Activated CD4-positive, alpha-beta T cell treated with anti-CD3 and anti-CD28 coated beads, Interleukin-2, amount 50 U/mL, for 4 hours (primary cell): Measurements from ENCODE around the gene GRID1.

Experiments used
- DNase-seq, 2 experiments: peaks; one replicate each; pipeline ENCODE4 v3.0.0-alpha.2; 2020

The GRID1 gene

DNA sequence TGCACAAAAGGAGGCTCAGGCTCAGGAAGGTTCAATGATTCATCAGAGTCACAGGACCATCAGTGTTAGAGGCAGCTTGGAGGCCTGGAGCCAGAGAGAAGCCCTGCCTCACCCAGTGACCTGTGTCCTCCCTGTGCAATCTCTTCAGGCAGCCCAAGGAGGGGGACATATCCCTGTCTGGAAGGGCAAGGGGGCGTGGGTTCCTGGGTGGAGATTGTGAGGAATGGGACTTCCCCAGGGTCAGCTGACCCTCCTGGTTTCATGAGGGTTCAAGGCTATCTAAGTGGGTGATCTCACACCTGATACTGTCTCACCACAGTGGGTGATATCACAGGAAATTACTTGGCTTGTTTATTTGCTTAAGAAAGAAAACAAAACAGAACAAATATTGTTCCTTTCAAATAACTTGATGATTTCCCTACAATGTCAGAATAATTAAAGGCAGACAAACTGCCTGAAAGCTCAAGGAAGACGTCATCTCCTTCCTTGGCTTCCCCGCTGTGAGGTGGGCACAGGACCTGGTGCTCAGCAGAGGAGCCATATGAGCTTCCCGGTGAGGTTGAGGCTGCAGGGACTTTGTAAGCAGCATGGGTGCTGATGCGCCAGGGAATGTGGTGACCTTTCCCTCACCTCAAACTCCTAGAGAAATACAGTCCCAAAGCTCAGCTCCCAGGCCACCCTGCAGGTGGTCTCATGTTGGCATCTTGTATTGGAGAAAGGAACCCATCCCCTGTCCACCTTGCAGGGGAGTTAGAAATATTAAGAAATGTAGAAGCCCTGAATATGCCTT, 763.2 kb downstream of the GRID1 start:
- DNase-seq: no peak

DNA sequence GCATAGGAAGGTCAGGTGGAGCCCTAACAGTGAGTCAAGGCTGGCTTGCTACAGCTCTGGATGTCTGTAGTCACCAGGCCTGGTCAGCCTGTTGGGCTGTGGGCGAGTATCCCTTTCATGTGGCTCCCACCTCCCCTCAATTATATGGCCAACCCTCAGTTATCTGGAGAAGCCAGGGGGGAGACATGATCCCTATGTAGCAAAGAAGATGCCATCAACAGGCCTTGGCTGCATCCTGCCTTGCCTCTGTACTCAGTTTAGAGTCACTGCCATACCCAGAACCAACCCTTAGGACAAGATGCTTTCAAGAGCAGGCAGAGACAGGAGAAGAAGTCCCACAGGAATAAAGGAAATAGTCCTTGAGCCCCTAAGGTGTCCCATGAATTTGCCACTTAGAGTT, 763.9 kb downstream of the GRID1 start:
- DNase-seq: no peak

DNA sequence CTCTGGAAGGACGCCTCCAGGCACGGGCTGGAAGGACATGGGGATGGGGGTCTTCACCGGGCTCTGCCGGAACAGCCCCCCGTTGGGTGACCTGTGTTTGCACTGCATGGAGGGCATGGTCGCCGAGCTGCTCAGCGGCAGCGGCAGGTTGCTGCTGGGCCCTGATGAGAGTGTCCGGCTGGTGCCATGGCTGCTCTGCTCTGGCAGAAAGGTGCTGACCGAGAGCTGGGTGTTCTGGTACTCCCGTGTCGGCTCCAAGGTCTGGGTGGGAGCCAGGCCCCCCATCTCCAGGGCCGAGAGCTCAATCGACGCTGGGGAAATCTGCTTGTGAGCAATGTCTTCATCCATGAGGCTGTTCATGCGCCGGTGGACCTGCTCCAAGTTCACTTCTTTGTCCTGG, 764.3 kb downstream of the GRID1 start:
- DNase-seq: no peak

DNA sequence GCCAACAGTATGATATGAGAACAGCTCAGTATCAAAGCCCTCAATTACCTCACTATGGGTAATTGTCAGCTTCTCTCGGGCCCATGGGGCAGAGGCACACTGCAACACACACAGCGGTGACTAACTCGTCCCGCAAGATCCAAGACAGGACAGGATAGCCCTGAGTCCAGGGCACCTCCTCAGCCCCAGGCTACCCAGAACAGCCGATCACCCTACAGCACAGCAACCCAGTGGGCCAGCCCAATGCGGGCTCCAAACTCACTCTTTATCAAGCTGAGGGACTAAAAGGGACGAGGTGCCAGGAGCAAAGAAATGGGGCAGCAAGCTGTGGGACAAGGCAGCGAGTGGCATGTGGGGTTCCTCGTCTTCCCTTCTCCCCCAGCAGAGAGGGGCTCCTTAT, 765.1 kb downstream of the GRID1 start:
- DNase-seq: no peak

DNA sequence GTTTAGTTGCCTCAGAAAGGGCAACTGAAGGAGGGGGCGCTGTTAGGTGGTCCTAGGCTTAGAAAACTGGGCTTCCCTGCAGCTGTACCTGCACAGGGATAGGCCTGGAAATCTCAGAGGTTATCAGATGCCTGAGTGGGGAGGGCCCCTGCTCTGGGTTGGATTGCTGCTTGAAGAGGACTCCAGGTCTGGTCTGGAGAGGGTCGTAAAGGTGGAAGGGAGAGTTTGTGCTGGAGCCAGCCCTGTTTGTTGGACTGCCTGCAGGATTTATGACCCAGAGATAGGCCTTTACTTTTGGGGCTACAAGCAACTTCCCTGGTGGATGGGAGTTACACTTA, 765.9 kb downstream of the GRID1 start:
- DNase-seq: no peak

DNA sequence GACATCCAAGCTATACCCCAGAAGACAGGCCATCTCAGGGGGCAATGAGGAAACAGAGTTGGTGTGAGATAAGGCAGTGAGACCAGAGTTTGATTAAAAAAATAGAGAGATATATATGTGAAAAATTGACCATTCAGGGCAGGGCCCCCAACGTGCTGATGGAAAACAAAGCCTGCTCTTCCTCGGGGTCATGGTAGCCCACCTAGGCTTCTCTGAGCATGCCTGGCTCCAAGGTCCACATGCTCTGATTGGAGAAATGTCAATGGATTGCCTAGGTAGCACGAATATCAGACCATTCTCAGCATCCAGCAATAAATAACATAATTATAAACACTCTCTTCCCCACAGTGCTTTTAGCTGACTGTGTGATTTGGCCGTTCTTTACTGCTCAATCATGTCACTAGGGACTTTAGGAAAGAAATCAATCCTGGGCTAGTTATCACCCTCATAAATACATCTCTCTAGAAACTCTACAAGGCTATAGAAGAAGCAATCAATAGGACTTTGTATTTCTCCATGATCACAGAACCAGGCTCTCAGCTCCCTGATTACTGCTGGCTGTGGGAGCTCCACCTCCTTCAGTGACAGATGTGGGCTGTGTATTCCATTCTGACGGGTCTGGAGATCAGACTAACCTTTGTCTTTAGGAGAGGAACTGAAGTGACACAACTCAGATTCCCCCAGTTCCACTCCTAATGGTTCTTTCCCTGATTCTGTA, 766.4 kb downstream of the GRID1 start:
- no peak for DNase-seq

DNA sequence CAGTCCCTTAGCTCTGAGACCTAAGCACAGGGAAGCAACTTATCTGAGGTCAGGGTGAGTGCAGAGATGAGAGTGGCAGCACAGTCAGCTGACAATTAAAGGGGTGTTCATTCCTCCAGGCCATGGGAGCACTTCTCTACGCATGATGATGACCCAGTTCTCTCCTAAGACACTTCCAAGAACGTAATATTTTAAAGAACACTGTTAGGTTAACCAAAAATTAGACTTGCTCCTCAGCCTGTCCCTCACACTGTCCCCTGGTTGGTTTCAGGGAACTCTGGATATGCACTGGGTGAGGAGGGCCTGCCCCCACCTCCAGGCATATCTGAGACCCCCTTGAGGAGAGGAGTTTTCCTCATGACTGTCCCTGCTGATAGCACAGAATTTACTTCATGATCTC, 767.5 kb downstream of the GRID1 start:
- no peak for DNase-seq

DNA sequence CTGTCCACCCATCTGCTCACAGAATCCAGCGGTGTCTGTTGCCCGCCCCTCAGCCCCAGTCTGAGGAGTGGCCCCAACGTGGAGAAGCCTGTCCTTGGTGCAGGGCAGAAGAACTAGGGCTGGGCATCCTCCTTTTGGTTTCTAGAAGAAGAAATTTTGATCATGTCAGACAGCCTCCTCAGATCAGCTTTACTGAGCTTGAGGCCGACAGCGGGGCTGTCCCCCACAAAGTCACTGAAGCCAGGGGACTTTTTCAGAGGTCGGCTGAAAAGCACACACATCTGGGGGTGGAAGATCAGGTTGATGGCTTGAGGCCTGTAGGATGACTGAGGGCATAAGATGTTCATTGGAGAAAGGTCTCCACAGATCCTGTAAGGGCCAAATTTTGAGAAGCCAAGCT, 767.9 kb downstream of the GRID1 start:
- DNase-seq: no peak

DNA sequence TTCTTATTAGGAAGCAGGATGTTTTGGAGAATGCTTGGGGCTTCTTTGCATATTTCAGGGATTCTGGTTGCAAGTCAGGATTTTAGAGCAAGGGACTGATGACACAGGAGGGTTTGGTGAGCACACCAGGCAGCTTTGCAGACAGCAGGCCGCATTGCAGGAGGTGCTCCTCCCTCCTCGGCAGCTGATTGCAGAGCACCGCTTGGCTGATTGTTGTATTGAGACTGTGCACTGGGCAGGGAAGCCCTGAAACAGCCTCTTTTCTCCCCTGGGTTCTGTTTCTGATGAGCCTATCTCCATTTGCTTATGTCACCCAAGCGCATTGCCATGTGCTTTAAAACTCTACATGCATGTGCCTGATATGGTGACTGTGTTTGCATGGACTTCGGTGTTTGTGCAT, 769.6 kb downstream of the GRID1 start:
- DNase-seq: no peak

DNA sequence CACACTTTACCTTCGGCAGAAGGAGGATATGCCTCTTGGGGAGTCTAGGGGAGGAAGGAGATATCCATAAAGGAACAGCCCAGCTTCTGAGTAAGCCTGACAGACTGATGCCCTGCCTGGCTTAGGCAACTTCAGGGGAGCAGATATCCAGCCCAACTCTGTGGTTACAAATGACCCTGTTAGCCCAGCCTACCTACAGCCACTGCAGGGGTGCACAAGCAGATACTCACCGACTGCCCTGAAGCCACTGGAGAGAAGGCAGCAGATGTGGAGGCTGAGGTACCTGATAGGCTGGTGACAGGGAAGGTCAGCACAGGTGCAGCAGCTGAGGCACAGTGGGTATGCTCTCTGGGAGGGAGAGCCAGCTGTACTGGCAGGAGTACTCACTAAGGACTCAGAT, 770.2 kb downstream of the GRID1 start:
- no peak for DNase-seq

DNA sequence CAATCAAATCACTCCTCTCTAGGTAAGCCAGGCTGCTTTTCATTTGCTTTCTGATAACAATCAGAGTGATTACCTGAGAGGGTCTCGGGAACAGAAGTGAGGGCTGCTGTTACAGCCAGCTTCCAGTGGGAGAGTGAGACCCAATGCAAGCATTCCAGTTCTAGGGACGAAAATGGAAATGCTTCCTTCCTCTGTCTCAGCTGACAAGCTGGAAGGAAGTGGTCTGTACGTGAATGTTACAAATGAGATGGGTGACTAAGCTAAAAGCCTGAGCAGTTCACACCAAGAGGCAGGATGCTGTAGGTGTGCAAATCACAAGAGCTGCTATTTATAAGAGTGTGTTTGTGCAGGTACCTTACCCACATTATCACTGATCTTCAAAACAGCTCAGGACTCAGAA, 772.4 kb downstream of the GRID1 start:
- DNase-seq: no peak

DNA sequence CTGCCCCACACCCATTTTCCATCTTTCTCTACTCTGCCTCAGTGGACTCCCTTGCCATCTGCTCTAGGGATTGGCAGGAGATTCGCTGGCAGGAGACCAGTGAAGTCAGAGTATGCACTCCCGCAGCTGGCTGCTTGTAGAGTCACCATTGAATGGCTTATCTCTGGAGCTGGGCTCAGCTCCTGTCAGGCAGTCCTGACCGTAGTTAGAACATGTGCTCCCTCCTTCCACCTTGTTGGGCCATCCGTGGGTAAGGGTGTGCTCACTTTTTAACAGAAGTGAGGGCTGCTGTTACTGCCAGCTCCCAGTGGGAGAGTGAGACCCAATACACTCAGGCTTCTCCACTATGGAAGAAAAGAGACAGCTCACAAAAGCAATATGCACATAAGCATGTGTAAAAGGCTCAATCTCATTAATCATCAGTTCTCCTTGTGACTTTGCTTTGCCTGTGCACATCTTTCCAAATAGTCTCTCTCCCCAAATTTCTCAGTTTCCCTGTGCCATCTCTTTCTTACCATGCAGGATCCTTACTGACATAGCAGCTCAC, 773.3 kb downstream of the GRID1 start:
- DNase-seq: no peak

DNA sequence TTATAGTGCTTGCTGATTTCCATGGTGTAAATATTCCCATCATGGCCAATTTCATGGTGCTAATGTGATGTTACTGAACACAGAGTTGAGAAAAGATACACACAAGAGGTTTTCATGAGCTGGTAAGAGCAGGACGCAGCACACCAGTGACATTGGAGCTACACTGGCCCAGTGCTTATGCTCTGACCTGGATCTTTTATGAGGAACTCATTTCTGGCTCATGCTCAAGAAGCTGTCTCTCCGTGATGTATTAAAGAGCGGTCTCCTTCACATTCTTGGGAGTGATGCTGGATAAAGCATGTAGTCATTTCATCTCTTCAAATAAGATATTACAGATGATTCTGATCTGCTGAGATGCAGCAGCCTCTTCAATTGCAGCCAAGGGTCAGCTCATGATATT, 785.2 kb downstream of the GRID1 start:
- DNase-seq: no peak

DNA sequence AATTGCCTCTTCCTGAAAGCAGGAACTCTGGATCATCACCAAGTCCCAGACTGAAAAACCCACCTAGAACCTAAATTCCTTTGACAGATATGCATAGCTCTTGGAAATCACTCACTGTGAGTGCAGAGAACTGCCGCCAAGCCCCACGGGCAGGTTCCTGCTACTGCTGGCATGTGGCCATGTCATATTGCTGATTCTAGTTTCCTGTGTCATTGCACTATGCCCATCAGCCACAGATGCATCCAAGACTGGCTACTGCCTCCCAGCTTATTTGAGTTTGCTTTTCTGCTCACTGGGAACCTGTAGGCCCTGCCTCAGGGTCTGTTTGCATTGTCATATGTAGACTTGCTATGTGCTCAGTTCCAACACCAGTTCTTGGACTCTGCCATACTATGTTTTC, 786.0 kb downstream of the GRID1 start:
- DNase-seq: no peak

DNA sequence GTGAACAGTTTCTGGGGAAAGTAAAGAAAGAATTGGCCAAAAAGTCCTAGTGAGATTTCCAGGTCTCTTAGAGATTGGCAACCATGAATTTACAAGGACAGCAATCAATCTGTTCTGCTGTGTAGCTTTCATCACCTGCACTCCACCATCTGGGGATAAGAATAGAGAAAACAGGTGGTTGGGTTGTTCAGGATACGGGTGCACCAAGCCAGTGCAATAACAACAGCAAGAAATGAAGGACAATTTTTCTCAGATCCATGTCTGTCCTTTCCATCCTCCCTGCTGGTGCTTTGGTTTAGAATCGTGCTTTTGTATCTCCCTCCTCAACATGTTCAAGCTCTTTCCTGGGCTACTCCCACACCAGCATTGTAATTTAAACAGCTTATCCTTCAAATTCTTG, 787.7 kb downstream of the GRID1 start:
- no peak for DNase-seq

DNA sequence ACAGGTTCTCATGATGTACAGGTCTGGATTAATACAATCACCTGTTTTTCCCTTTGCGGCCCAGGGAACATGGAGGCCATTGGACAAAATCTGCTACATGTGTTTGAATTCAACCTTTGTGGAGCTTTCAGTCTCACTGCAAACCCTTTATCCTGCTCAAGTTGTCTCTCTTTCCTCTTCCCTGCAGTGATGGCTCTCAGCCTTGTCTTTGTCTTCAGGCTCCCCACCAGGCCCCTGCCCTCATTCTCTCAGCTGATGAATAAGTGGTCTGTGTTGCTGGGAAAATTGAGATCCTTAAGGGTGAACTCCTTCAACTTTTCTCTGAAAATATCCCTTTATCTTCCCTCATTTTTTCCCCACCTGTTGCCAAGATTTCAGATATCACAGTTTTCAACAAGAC, 791.2 kb downstream of the GRID1 start:
- DNase-seq: no peak

DNA sequence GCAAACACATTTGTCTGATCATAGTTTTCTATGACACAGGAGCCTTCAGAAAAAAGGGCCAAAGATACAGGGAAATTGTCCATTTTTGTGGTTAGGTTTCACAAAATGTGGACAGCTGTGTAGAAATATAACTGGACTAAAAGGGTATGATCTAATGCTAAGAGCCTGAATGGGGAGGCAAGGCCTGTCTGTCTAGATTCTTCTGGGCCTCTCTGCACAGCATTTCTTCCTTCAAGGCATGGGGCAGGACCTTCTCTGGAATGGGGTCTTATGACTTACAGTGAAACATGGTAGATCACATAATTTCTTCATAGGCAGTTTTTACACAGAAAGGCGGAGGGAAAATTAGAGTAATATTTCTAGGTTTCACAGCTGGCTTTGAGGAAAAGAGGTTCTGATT, 795.7 kb downstream of the GRID1 start:
- no peak for DNase-seq

DNA sequence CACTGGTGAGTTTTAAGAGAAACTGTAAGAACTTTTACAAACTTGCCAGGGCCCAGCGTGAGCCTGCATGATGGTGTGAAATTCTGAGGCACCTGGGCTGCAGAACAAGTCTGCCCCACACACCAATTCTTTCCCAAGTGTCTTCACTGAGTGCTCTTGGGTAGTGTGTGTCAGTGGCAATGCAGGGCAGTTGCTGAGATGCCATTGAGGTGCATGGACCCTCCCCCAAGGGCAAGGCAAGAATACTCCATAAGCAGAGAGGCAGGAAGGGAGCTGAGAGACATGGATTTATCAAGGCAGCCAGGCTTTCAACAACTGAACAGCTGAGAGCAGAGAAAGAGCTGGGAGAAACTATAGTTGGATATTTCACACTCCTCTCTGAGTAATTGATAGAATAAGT, 801.2 kb downstream of the GRID1 start:
- DNase-seq: no peak

DNA sequence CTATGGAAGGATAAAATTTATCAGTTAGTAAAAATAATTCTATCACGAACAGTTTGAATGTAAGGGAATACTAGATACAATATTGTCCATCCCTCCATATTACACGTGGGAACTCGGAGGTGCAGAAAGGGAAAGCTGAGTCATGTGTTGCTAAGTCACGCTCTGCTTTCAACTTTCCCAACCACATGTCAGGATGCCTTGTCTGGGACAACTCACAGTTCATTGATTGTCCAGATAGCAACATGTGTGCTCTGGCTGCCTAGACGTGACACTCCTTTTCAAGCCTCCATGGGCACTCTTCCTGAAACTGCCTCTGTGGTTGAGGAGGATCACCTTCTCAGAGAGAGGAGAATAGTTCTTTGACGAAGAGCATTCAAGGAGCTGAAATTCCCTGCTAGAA, 808.1 kb downstream of the GRID1 start:
- DNase-seq: no peak

DNA sequence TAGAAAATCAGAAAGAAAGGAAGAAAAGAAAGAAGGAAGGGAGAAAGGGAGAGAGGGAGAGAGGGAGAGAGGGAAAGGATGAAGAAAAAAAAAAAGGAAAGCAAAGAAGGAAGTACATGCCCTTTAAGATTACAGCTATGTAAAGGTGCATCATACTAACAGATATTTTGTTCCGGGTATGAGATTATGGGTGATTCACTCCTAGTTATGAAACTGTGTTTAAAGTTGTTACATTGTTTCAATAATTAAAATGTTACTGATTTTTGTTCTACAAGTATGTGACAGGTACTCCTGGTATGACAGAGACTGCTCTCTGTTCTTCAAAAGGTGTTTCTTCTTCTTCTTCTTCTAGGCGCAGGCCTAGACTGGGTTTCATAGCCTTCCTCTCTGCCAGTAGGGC, 808.9 kb downstream of the GRID1 start:
- DNase-seq: no peak

DNA sequence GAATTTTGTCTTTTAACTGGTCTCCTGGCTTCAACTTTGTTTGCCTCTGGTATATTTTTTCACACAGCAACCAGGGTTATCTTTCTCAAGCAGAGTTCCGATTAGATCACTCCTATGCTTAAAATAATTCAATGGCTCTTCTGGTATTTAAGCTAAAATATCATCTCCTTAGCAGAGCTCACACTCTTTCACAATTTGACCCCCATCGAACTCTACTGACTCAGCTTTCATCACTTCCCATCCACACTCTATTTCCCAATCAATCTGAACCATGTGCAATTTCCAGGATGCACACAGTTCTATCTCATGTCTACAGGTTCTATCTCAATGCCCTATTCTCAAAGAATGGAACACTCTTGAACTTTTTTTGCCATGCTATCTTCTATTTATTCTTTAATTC, 809.5 kb downstream of the GRID1 start:
- no peak for DNase-seq
